A549 (cell line): Measurements from ENCODE around the gene NCBP3. TPM values are rescaled to one million over a fixed set of nuclear protein-coding genes. Genes with fewer than 3 reads are reported as not detected.

ENCODE experiments used
- ATAC-seq, 2 experiments: fragments of 200-7000 bp in 1 of 2; fragments of >200 bp in 1 of 2; cut with Nextera tagmentation in 1 of 2; cut with Tn5 transposase in 1 of 2; 3 replicates each; pipeline versions ENCODE4 v1.8.0 to v1.9.1; 2018 to 2020; ENCODE audit warnings: mild to moderate bottlenecking in 1 of 2, moderate library complexity in 1 of 2
- CTCF ChIA-PET: fragments of 300-600 bp; sonication (Branson Sonifier 250); formaldehyde crosslinking; extraction: SDS; loops from one replicate; lab custom pipeline; 2021; ENCODE audit warnings: antibody characterized with exemption, inconsistent platforms; lab: Yijun Ruan, JAX
- POLR2A ChIA-PET: fragments of 350-600 bp; formaldehyde crosslinking; extraction: SDS; loops from one replicate; lab custom pipeline; 2021; ENCODE audit warnings: antibody characterized with exemption, inconsistent platforms; lab: Yijun Ruan, JAX
- DNase-seq, 2 experiments: peaks; one replicate each; pipeline versions ENCODE4 v3.0.0 to v3.0.0-alpha.2; 2011 to 2016; ENCODE audit warnings: low read depth in 1 of 2, low spot score in 1 of 2
- FAIRE-seq: peaks from 2 replicates; lab custom pipeline; 2011; peaks lifted over from hg19 to GRCh38; lab: Jason Lieb, UNC
- H3K27ac ChIP-seq, 2 experiments: fragments of >200 bp; sonication (Bioruptor Twin); formaldehyde crosslinking; 3 replicates each; pipeline ENCODE4 v1.5.1; 2016 to 2017
- H3K4me1 ChIP-seq: fragments of >200 bp; sonication (Bioruptor Twin); formaldehyde crosslinking; 3 replicates; pipeline ENCODE4 v1.6.1; 2016
- H3K4me2 ChIP-seq: fragments of >200 bp; sonication (Bioruptor Twin); formaldehyde crosslinking; 3 replicates; pipeline ENCODE4 v1.6.1; 2016
- H3K4me3 ChIP-seq: fragments of >200 bp; sonication (Bioruptor Twin); formaldehyde crosslinking; 3 replicates; pipeline ENCODE4 v1.5.1; 2016
- H3K9me3 ChIP-seq: fragments of >200 bp; sonication (Bioruptor Twin); formaldehyde crosslinking; 3 replicates; pipeline ENCODE4 v1.6.1; 2016
- CHD2 ChIP-seq: fragments of 150-350 bp; IDR thresholded peaks from 2 replicates; pipeline ENCODE4 v1.6.1; 2014; ENCODE audit warnings: low read length; ENCODE audit not compliant: partially characterized antibody
- EHMT2 ChIP-seq: fragments of 200-600 bp; sonication (generic); IDR thresholded peaks from 2 replicates; pipeline ENCODE4 v1.6.1; 2016; ENCODE audit warnings: antibody characterized with exemption, low read depth, mild to moderate bottlenecking, moderate library complexity
- ESRRA ChIP-seq: fragments of 150-350 bp; IDR thresholded peaks from 2 replicates; pipeline ENCODE4 v1.6.1; 2014; ENCODE audit warnings: mild to moderate bottlenecking, low read length, borderline replicate concordance
- FOXS1 ChIP-seq: fragments of 250-450 bp; sonication (Bioruptor Pico); IDR thresholded peaks from 2 replicates; pipeline ENCODE4 v1.5.0; 2020; ENCODE audit warnings: mild to moderate bottlenecking, moderate library complexity
- GATA3 ChIP-seq: IDR thresholded peaks from 2 replicates; pipeline ENCODE4 v1.6.1; 2012; ENCODE audit warnings: borderline replicate concordance
- HDAC2 ChIP-seq: fragments of 200-600 bp; sonication (generic); IDR thresholded peaks from 2 replicates; pipeline ENCODE4 v1.6.1; 2016
- HOXB5 ChIP-seq: fragments of 250-450 bp; sonication (Bioruptor Pico); IDR thresholded peaks from 2 replicates; pipeline ENCODE4 v1.5.0; 2020; ENCODE audit warnings: mild to moderate bottlenecking, moderate library complexity
- KDM1A ChIP-seq: fragments of 200-600 bp; sonication (generic); IDR thresholded peaks from 2 replicates; pipeline ENCODE4 v1.6.1; 2016; ENCODE audit warnings: low read depth, mild to moderate bottlenecking
- MAFK ChIP-seq: fragments of 450-650 bp; IDR thresholded peaks from 2 replicates; pipeline ENCODE4 v1.6.1; 2014; ENCODE audit not compliant: partially characterized antibody
- MYC ChIP-seq: IDR thresholded peaks from 2 replicates; pipeline ENCODE4 v1.6.1; 2012; ENCODE audit warnings: mild to moderate bottlenecking, inconsistent platforms, low read length, improper control_type of control experiment, borderline replicate concordance
- NPAS2 ChIP-seq: fragments of 250-450 bp; sonication (Bioruptor Pico); IDR thresholded peaks from 2 replicates; pipeline ENCODE4 v1.8.0; 2022; ENCODE audit warnings: mild to moderate bottlenecking, moderate library complexity, borderline replicate concordance
- PBX3 ChIP-seq: IDR thresholded peaks from 2 replicates; pipeline ENCODE4 v1.6.1; 2012
- POLR2A ChIP-seq: IDR thresholded peaks from 2 replicates; pipeline ENCODE4 v1.6.1; 2012; ENCODE audit warnings: mild to moderate bottlenecking, low read length
- POLR2AphosphoS2 ChIP-seq: conservative IDR thresholded peaks from 2 replicates; pipeline ENCODE4 v1.6.1; 2012; ENCODE audit warnings: low read length, improper control_type of control experiment, inconsistent platforms
- RAD21 ChIP-seq, 2 experiments: fragments of >200 bp in 1 of 2; sonication (Bioruptor Twin) in 1 of 2; formaldehyde crosslinking in 1 of 2; IDR thresholded peaks in 1 of 2; conservative IDR thresholded peaks in 1 of 2; 2 replicates in 1 of 2; 3 replicates in 1 of 2; pipeline ENCODE4 v1.6.1; 2012 to 2018; ENCODE audit warnings: inconsistent platforms in 1 of 2
- RARB ChIP-seq: fragments of 250-450 bp; sonication (Bioruptor Pico); IDR thresholded peaks from 2 replicates; pipeline ENCODE4 v1.8.0; 2021; ENCODE audit warnings: mild to moderate bottlenecking, moderate library complexity
- RCOR1 ChIP-seq: fragments of 150-350 bp; IDR thresholded peaks from 2 replicates; pipeline ENCODE4 v1.6.1; 2014; ENCODE audit warnings: antibody characterized with exemption, low read length, low read depth
- RNF2 ChIP-seq: fragments of 200-600 bp; sonication (generic); IDR thresholded peaks from 2 replicates; pipeline ENCODE4 v1.6.1; 2016; ENCODE audit warnings: low read depth, mild to moderate bottlenecking, antibody characterized with exemption, moderate library complexity, borderline replicate concordance
- SMC3 ChIP-seq: fragments of >200 bp; sonication (Bioruptor Twin); formaldehyde crosslinking; IDR thresholded peaks from 3 replicates; pipeline ENCODE4 v1.6.1; 2018; ENCODE audit warnings: inconsistent platforms
- ZNF302 ChIP-seq: fragments of 250-450 bp; sonication (Bioruptor Pico); IDR thresholded peaks from 2 replicates; pipeline ENCODE4 v1.9.0; 2021; ENCODE audit warnings: inconsistent platforms, mild to moderate bottlenecking, moderate library complexity
- WGBS: methylation state at CpG from one replicate; pipeline ENCODE4 v1.1.6; 2017; ENCODE audit errors: missing lambda C conversion rate; 5-methylcytosine and 5-hydroxymethylcytosine counted together
- polyA plus RNA-seq, 4 experiments: library from polyadenylated mRNA; depleted of rRNA in 3 of 4; stranded (reverse); fragments of >200 nt; fragmentation: RNase III in 1 of 4; extraction: RNeasy Plus Mini Kit Qiagen cat#74134 plus additional on column Dnase treatment in 1 of 4; gene quantifications; 2 replicates in 3 of 4; 3 replicates in 1 of 4; pipeline ENCODE4 v1.2.3, GENCODE V29; 2011 to 2017
- TF ChIP-seq, protein P1 (sequence below): fragments of 250-450 bp; sonication (Bioruptor Pico); IDR thresholded peaks from 2 replicates; pipeline ENCODE4 v1.5.0; 2021; ENCODE audit warnings: mild to moderate bottlenecking, moderate library complexity, borderline replicate concordance
- TF ChIP-seq, protein P2 (sequence below): IDR thresholded peaks from 2 replicates; pipeline ENCODE4 v1.6.1; 2012
- TF ChIP-seq, protein P3 (sequence below): fragments of >200 bp; sonication (Bioruptor Twin); formaldehyde crosslinking; IDR thresholded peaks from 2 replicates; pipeline ENCODE4 v1.6.1; 2016

Gene NCBP3
- polyA plus RNA-seq, 2 of the 4 experiments (the other 2 are of a cell fraction) = 32.7 to 36.6 TPM

GRCh38 chr17:3770466-3770865, 75.6 kb downstream of the NCBP3 start:
- ATAC-seq (0 out of 6 replicates have a peak, but pooled peaks of 1 of the 2 experiments have one; percentile 19), DNase-seq (no peak), FAIRE-seq (no peak)
- no peak overlapping the region for H3K4me3 ChIP-seq
- CTCF ChIA-PET = interaction anchor here (0.8 to 2.0 kb wide), 4 partner anchors 12 to 36 kb away, joined by 3 to 15 read pairs (median 4); no protein-coding TSS in a partner anchor
- WGBS = 70% methylated on average over 8 of the region's 8 CpGs
- TF ChIP-seq, protein P1, sequence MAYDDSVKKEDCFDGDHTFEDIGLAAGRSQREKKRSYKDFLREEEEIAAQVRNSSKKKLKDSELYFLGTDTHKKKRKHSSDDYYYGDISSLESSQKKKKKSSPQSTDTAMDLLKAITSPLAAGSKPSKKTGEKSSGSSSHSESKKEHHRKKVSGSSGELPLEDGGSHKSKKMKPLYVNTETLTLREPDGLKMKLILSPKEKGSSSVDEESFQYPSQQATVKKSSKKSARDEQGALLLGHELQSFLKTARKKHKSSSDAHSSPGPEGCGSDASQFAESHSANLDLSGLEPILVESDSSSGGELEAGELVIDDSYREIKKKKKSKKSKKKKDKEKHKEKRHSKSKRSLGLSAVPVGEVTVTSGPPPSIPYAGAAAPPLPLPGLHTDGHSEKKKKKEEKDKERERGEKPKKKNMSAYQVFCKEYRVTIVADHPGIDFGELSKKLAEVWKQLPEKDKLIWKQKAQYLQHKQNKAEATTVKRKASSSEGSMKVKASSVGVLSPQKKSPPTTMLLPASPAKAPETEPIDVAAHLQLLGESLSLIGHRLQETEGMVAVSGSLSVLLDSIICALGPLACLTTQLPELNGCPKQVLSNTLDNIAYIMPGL = no peak
- TF ChIP-seq NPAS2 (CRISPR knock-in tag) (no peak), HDAC2 (no peak), RNF2 (no peak), POLR2A (no peak), MAFK (no peak), PBX3 (no peak), RARB (CRISPR knock-in tag) (no peak), ZNF302 (CRISPR knock-in tag) (no peak), MYC (no peak), RAD21 (conservative IDR thresholded peaks at IDR 0.05 in 1 of 2, IDR thresholded peaks at IDR 0.05 in 1 of 2) (no peak)
- TF ChIP-seq, protein P2, sequence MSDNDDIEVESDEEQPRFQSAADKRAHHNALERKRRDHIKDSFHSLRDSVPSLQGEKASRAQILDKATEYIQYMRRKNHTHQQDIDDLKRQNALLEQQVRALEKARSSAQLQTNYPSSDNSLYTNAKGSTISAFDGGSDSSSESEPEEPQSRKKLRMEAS = no peak
- TF ChIP-seq, protein P3, sequence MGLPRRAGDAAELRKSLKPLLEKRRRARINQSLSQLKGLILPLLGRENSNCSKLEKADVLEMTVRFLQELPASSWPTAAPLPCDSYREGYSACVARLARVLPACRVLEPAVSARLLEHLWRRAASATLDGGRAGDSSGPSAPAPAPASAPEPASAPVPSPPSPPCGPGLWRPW = no peak
- no peak overlapping the region for H3K4me2 ChIP-seq
- POLR2A ChIA-PET = no interaction called here
- no peak overlapping the region for H3K27ac ChIP-seq
- peaks cover 13% of the 10 kb centered on the region for H3K4me1 ChIP-seq
- H3K9me3 ChIP-seq = no peaks in the 10 kb centered on the region

DNA sequence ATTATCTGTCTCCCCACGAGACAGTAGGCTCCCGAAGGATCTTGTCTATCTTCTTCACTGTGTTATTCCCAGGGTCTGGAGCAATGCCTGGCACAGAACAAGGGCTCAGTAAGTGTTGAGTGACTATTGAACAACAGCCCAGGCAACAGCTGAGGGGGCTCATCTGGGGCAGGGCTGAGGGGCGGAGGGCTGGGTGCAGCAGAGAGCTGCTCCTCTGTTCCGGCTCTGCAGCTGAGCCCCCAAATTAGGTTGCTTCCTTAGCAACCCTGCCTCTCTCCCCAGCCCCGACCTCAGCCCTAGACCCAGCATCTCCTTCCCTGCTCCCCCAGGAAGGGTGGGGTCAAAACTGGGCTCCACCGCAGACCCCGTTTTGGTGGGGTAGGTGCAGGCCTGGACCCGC, 77.3 kb downstream of the NCBP3 start:
- CTCF ChIA-PET = interaction anchor here (0.6 to 2.0 kb wide), 7 partner anchors 8 to 62 kb away, joined by 3 to 15 read pairs (median 3); no protein-coding TSS in a partner anchor
- no peak for ATAC-seq
- no peak overlapping the region for H3K4me2 ChIP-seq

More for the DNA sequence above, 77.3 kb downstream of the NCBP3 start:
- Histone ChIP-seq H3K27ac (no peak overlapping the region), H3K9me3 (no peaks in the 10 kb centered on the region), H3K4me1 (peaks cover 7% of the 10 kb centered on the region)
- POLR2A ChIA-PET = no interaction called here
- no peak for FAIRE-seq
- no peak for TF ChIP-seq SMC3
- TF ChIP-seq ESRRA = no peak
- no peak for TF ChIP-seq GATA3
- TF ChIP-seq RAD21 (conservative IDR thresholded peaks at IDR 0.05 in 1 of 2, IDR thresholded peaks at IDR 0.05 in 1 of 2) = no peak
- TF ChIP-seq PBX3 = no peak
- no peak for TF ChIP-seq RCOR1
- no peak for TF ChIP-seq FOXS1 (CRISPR knock-in tag)
- no peak for TF ChIP-seq POLR2AphosphoS2
- TF ChIP-seq, protein P2 = no peak
- no peak for TF ChIP-seq MAFK
- TF ChIP-seq NPAS2 (CRISPR knock-in tag) = no peak
- no peak for TF ChIP-seq CHD2
- TF ChIP-seq HOXB5 = no peak
- TF ChIP-seq EHMT2 = no peak
- TF ChIP-seq KDM1A = no peak
- TF ChIP-seq, all 56 proteins: peak for 0
- H3K4me3 ChIP-seq = no peak overlapping the region
- no peak for DNase-seq
- 71% methylated on average over 8 of the region's 8 CpGs for WGBS
